HG03342 (cell line): ENCODE results near the gene DOK3.
A peak's percentile ranks its signal among the peaks of the same experiment; 100 is the strongest.

ENCODE experiments used
- ATAC-seq: cut with Tn5 transposase; IDR thresholded peaks from one replicate; pipeline ENCODE4 v1.9.1; 2021; ENCODE audit warnings: mild to moderate bottlenecking, moderate library complexity; ENCODE audit not compliant: unreplicated experiment

Gene DOK3

DNA sequence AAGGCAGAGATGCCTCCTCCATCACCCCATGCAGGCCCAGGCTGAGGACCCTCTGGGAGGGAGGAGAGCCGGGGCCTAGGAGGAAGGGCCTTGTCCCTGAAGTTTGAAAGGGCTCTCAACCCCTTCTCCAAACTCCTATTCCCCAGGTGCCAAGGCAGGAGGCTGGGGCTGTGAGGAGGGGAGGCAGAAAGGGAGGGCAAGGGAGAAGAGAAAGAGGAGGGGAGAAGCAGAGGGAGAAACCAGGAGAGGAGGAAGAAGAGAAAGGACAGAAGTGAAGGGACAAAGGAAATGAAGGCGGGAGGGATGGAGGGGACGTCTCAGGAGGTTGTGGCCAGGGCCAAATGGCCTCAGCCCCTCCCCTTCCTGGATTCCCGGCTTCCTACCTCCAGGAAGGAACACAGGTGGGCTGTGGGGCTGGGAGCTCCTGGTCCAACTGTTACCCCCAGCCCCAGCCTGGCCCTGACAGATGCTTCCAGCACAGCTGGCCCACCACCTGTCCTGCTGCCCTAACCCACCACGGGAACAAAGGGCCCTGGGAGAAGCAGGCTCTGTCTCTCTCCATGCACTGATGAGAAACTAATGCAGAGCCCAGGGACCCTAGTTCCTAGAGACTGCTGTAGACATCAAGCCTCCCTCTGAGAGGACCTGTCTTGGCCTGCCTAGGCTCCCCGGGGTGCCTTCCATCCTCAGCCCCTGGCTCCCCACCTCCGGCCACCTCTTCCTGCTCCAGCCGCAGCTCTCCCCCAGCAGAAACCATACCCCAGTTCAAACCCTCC lies 39.7 kb downstream of the DOK3 start:
- ATAC-seq = no peak

DNA sequence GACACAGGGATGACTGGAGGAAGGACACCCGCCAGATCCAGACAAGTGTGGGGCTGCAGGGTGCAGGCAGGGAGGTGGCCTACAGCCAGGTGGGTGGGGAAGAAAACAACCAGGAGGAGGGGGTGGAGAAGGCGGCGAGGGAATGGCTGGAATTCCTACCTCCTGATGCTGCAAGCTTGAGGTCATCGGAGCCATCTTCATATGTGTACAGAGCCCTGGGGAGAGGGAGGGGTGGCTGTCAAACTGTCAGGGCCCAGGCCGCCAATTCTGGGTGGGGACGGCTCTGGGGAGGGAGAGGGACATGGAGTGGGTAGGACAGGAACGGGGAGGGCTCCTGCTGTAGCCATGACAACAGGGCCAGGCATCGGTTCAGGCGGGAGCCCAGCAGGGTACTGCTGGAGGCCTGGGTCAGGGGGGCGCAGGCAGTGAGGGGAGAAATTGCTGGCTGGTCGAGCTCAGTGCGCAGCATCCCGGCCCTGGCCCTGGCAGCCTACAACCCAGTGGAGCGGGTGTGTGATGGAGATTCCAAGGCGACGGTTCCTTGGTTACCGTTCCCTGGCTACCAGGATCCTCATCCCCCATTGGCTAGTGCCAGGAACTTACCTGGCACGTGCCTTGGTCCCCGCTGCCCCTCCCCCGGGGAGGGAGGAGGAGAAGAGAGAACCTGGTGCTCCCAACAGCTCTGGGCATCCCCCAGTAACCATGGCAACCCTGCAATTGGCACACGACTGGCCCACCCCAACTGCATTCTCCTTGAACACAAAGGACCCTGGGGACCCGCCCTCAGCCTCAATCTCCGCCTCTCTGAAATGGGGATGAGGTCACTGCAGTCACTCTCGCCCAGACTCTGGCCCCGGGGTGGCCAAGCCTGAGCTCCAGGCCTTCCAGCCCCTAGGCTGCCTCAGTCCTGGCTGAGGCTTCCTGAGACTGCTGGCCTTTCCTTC lies 40.7 kb downstream of the DOK3 start:
- ATAC-seq = no peak

DNA sequence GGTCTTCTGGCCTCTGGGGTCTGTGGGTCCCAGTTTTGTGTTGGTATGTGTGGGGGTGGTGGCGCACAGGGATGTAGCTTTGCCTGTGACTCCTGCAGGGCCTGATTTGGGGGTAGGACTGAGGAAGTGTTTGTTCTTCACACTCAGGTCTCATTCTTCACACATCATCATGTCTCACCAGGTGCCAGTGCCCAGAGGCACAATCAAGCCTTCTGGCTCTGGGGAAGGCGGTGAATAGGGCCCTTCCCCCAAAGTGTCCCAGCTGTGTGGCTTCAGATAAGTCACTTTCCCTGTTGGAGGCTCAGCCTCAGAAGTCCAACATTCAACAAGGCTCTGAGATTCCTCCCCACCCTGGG lies 41.3 kb downstream of the DOK3 start:
- no peak for ATAC-seq

DNA sequence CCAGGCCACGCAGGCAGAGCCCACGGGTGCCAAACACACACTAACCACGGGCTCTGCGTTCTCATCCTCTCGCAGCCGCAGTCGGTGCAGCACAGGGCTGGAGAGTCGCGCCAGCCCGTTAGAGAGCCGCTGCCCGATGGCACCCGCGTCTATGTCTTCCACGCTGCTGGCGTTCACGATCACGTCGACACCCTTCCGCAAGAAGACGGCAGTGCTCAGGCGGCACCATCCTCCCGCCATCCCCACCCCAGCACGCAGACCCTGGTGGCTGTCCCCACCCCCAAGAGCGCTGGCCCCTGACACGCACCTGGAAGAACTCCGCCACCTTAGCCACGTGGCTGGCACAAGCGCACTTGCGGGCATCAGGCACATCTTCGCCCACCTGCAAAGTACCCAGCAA lies 42.2 kb downstream of the DOK3 start:
- no peak for ATAC-seq

DNA sequence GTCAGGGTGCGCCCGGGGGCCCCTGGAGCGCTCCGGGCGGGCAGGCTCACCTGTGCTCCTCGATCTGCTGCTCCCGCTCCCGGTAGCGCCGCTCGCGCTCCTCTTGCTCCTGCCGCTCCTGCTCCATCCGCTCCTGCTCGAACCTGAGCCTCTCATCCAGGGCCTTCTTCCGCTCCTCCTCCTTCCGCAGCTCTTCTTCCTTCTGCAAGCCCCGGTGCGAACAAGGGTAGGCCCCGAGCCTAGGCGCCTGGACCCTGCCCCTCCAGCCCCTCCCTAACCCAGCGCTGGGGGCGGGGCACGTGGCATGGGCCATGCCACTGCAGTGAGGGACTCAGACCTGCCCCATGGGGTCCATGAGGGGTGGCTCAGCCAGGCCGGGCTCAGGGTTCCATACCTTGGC lies 42.8 kb downstream of the DOK3 start:
- no peak for ATAC-seq

DNA sequence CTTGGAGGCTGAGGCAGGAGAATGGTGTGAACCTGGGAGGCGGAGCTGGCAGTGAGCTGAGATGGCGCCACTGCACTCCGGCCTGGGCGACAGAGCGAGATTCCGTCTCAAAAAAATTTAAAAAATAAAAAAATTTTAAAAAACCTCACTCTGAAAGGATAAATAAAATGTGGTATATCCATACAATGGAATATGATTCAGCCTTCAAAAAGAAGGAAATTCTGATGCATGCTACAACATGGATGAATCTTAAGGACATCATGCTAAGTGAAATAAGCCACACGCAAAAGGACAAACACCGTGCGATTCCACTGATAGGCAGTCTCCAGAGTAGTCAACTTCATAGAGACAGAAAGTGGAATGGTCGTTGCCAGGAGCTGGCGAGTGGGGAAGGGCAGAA lies 44.6 kb downstream of the DOK3 start:
- no peak for ATAC-seq

DNA sequence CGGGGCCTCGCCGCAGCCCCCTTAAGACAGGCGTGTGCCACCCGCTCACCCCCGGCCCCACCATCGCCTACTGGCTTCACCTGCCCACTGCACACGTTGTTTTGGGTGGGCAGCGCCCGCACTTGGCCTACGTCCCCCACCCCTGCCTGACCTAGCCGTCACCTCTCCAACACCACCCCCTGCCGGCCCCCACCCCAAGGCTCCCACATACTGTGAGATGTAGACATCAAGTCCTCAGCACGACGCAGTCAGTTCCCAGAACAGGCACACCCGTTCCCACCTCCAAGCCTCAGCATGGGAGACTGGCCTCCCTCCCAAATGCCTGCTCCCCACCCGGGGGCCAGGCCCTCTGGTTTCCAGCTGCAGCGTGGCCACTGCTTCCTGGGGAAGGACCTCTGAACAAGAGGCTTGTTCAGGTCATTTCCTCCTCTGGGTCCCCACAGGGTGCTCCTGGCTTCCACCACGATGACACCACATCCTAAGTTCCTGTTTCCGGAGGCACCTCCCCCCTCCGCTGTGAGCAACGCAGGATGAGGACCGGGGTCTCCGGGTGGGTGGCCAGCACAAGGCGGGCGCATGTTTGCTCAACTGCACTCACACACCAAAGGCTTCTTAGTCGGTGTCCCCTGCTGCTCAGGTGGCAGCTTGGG lies 47.5 kb downstream of the DOK3 start:
- no peak for ATAC-seq

DNA sequence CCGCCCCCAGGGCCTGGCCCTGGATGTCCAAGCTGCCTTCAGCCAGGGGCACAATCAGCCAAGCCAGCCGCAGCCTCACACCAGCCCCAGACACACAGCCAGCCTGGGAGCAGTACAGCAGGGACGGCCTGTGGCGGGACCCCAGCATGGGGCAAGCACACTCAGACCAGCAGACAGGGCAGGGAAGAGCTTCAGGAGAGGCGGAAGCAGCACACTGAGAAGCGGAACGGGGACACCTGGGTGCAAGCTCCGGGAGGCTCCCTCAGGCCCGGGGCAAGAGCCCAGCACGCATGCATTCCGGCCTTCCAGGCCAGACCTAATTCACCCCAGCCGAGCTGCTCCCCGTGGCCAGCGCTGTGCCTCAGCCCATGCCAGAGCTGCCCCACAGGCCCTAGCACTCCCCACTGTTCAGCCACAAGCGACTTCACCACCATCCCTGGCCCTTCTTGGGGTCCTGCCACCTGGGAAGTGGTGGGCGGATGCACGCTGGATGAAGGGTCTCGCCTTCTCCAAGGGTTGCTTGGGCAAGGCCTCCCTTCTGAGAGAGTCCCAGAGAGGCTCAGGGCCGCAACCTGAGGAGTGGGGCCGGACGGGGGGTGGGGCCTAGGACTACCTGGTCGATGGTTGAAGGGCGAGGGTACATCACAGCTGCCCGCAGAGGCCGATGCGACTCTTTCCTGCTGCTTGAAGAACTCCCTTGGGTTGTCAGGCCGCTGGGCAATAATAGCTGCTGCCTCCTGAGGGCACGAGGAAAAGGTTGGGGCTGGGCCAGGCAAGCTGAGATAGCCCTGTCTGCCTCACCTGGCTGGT lies 49.6 kb downstream of the DOK3 start:
- no peak for ATAC-seq

DNA sequence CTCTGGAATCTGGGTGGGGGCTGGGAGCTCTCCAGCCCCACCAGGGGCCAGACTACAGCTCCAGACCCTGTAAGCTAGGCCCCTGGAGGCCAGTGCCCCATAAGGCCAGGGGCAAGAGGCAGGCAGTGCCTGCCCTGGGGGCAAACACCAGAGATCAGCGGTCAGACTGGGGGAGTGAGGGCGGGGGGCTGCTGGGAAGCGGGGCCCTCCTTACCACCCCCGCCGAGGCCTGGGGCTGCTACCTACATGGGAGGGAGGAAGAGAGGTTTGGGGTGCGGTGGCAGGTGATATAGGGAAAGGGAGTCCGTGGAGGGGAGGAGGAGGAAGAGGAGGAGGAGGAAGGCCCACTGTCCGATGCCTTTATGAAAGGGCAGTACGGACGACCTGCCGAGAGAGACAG lies 50.3 kb downstream of the DOK3 start:
- ATAC-seq = no peak

DNA sequence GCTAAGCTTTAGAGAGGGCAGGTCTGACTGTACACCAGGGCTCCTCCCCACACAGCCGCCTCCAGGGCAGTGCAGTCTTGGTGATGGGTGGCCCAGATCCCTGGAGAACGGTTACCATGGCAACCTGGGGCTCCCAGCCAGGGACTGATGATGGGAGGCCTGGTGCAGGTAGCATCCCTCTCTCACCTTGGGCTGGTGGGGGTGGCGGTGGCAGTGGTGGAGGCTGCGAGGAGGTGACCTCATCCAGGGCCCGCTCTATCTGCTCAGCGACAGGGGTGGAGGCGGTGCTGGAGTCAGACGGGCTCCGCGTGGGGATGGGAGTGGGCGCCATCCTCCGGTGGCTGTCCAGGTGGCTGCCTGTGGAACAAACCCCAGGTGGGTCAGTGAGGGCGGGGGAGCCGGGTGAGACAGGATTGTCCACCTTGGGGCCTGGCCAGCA lies 50.7 kb downstream of the DOK3 start:
- ATAC-seq = no peak

DNA sequence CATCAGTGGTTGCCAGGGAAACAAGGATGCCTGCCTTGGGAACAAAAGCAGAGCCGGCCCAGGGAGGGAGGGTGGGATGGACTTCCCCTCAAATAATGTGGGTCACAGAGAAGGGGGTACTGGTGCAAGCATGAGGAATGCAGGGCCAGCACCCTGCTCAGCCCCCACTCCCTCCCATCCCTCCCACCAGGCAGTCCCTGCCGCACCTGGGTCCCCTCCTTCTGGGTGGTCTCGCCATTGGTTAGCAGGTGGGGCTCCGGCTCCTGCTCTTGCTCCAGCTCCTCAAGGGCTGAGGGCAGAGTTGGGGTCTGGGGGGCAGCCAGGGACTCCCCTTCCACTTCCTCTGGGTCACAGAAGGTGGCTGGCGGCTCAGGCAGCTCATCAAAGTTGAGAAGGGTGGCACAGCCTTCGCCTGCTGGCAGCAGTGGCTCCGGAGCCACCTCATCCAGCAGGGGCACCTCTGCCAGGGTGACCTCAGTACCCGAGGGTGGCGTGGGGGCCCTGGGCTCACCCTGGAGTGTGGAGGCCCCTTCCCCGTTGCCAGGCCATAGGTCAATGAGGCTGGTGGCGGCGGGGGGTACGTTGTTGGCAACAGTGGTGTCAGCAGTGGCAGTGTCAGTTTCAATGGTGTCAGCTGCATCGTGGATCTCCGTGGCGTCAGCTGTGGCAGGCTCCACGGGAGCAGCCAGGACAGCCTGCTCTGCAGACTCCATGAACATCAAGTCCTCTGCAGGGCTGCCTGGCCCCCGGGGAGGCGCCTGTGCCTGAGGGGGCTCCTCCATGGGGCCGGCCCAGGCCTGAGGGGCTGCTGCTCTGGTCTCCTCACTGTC lies 51.6 kb downstream of the DOK3 start:
- no peak for ATAC-seq

DNA sequence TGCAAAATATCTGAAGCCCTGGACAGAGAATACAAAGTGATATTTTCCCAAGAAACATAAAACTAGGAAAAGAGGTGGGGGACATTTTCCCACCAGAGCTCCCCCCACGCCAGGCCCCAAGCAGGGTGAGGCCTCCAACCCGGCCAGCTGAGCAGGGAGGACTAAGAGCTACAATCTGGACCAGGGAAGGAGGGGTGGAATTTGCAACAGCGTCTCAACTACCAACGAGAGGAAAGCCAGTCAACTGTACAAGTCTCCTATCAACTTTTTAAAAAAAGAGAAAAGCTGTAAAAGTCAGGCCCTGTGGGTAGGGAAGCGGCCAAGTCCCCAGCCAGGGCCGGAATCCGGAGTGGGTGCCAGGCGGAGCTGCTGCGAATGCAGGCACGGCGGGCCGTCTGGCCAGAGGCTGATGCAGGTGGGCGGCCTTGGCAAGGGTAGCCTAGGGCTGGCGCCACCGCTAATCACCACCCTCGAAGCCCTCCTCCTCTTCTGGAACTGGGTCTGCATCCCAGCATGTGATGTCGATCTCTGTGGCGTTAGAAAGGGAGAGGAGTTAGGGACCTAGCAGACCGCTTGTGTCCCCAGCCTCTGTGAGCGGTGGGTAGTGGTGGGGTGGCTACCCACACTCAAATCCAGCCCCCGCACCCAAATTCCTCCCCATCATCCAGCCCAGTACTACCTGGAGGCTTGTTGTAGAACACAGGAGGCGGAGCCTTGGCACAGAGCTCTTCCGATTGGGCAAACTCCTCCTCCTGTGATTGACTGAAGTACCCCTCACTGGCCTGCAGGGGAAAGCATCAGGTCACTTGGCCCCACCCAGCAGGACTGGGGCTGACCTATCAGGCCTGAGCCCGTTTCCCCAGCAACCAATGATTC lies 52.4 kb downstream of the DOK3 start:
- ATAC-seq = peak; percentile 41

DNA sequence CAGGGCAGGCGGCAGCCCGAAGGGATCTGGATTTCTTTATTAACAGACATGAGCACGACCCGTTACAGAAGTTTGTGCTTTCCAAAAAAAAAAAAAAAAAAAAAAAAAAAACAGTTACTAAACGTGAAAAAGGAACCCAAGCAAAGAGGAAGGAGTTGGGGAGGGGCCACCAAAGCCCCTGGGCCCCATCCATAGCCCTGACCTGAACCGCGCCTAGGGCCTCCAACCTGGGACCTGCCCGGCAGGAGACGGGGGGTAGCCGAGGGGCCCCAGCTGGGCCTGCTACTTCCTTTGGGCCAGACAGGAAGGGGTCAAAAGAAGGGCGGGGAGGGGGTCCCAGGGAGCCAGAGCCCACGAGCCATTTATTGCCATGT lies 53.0 kb downstream of the DOK3 start:
- no peak for ATAC-seq

DNA sequence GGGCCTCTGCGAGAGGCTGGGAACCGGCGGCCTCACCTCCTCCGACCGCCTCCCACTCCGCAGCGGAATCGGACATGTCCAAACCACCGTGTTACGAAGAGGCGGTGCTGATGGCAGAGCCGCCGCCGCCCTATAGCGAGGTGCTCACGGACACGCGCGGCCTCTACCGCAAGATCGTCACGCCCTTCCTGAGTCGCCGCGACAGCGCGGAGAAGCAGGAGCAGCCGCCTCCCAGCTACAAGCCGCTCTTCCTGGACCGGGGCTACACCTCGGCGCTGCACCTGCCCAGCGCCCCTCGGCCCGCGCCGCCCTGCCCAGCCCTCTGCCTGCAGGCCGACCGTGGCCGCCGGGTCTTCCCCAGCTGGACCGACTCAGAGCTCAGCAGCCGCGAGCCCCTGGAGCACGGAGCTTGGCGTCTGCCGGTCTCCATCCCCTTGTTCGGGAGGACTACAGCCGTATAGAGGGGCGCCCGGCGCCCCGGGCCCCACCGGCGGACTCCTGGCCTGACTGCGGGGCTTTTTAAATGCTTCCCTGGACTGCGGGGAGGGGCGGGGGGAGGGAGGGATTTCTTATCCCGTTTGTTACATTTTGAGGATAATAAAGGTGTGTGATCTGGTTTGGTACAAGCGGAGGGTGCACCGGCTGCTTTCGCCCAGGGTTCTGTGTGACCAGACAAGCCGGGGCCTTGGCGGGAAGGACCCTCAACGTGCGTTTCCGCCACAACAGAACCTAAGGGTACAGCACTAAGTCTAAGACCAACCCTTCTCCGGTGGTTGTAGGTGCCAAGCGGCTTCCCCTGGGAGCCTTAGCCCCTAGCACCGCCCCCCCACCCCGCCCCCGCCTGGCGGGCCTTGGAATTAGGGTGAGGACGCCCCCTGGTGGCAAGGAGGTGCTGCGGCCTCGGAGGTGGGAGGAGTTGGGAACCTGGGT lies 53.7 kb downstream of the DOK3 start:
- no peak for ATAC-seq

DNA sequence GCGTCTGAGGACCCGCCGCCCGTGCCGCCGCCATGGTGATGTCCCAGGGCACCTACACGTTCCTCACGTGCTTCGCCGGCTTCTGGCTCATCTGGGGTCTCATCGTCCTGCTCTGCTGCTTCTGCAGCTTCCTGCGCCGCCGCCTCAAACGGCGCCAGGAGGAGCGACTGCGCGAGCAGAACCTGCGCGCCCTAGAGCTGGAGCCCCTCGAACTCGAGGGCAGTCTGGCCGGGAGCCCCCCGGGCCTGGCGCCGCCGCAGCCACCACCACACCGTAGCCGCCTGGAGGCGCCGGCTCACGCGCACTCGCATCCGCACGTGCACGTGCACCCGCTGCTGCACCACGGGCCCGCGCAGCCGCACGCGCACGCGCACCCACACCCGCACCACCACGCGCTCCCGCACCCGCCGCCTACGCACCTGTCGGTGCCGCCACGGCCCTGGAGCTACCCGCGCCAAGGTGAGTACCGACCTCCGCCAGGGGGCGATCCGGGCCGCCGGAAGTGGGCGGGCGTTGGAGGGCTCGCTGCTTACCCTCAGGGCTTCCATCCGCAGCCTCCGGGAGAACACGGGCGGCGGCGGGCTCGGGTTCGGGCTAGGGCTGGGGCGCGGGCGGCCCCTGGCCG lies 54.5 kb downstream of the DOK3 start:
- peak; percentile 46 for ATAC-seq

DNA sequence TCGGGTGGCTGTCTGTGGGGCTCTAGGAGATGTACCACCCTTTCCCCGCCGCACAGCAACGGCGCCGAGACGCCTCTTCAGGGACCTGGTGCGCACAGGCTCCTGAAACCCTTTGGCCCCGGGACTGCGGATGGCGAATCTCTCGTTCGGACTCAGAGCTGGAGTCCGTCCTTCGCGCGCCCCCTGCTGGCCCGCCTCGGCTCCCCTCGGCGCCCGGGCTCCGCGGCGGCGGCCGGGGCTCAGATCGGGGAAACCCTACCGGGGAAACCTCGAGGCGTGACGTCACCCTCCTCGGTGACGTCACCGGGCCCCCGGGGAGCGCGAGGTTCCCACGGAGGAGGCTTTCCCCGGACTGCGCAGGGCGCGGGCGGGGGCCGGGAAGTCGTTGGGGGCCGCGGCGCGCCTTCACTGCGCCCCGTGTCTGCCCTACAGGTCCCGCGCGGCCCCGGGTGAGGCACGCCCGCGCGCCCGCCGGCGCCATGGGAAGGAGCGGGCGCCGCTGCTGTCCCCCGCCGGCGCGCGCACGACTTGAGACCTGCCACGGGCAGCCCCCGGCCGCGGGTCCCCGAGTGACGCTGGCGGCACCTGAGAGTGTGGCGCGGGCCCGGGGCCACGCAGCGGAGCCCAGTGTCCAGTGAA lies 55.1 kb downstream of the DOK3 start:
- ATAC-seq = peak; percentile 51

DNA sequence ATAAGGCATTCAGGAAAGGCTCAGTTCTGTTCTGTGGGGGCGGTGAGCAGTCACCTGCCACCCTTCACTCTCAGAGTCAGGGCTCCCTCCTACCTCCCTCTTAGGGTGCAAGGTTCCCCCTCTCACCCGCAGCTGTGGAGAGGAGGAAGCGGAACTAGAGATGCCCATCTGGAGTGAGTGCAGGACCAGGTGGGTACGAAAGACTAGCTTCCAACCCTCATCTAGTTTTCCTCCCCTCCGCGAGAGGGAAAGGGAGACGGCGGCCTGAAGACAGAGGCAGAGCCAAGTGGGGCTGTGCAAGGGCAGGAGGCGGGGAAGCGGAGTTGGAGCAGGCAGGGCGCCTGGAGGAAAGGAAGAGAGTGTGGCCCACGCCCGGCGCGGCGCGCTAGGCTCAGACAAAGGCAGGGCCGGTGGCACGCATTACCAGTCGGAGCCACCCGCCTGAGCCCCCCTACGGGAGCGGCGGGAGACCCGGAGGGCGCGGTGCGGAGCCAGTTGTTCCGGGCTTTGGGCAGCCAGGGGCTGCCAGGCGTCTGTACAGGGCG lies 55.7 kb downstream of the DOK3 start:
- ATAC-seq = peak; percentile 1
